ENCODE measurements around the gene NAV3.

The NAV3 gene

GRCh38 chr12:77940567-77940966 lies 109.9 kb downstream of the NAV3 start:
- no peak for DNase-seq (ENCODE audit: extremely low spot score)
- ChIA-PET POLR2A (no interaction called here), CTCF (no interaction called here)
- TF ChIP-seq SUZ12 (IDR thresholded peaks at IDR 0.05) (no peak), PKNOX1 (IDR thresholded peaks at IDR 0.05) (no peak), FOXA1 (IDR thresholded peaks at IDR 0.05) (no peak), FOXM1 (IDR thresholded peaks at IDR 0.05; ENCODE audit: borderline replicate concordance) (no peak), NFRKB (IDR thresholded peaks at IDR 0.05) (no peak), ZNF384 (IDR thresholded peaks at IDR 0.05) (no peak), HDGF (IDR thresholded peaks at IDR 0.05; ENCODE audit: borderline replicate concordance) (no peak), SP1 (IDR thresholded peaks at IDR 0.05) (no peak), ELF4 (IDR thresholded peaks at IDR 0.05) (no peak), L3MBTL2 (conservative IDR thresholded peaks at IDR 0.05) (no peak)

GRCh38 chr12:77941401-77941800 lies 110.7 kb downstream of the NAV3 start:
- POLR2A ChIA-PET, result no interaction called here
- no peak for DNase-seq (ENCODE audit: extremely low spot score)
- CTCF ChIA-PET, result interaction anchor here (0.6 kb wide), 1 partner anchor 12 kb away, joined by 3 read pairs; no protein-coding TSS in a partner anchor
- TF ChIP-seq SUZ12 (IDR thresholded peaks at IDR 0.05) (no peak), FOXA1 (IDR thresholded peaks at IDR 0.05) (no peak), CTBP1 (IDR thresholded peaks at IDR 0.05; ENCODE audit: borderline replicate concordance) (no peak), LEF1 (IDR thresholded peaks at IDR 0.05; ENCODE audit: borderline replicate concordance) (no peak), FOXK2 (IDR thresholded peaks at IDR 0.05) (no peak), ARNT (IDR thresholded peaks at IDR 0.05) (no peak), FOXM1 (IDR thresholded peaks at IDR 0.05; ENCODE audit: borderline replicate concordance) (no peak), NFRKB (IDR thresholded peaks at IDR 0.05) (no peak), ZNF384 (IDR thresholded peaks at IDR 0.05) (no peak), ELF4 (IDR thresholded peaks at IDR 0.05) (no peak), L3MBTL2 (conservative IDR thresholded peaks at IDR 0.05) (no peak), HDGF (IDR thresholded peaks at IDR 0.05; ENCODE audit: borderline replicate concordance) (no peak), PKNOX1 (IDR thresholded peaks at IDR 0.05) (no peak)

GRCh38 chr12:77943466-77943865 lies 112.8 kb downstream of the NAV3 start:
- no peak for DNase-seq (ENCODE audit: extremely low spot score)
- ChIA-PET CTCF (no interaction called here), POLR2A (no interaction called here)
- no peak for TF ChIP-seq BHLHE40 (IDR thresholded peaks at IDR 0.05; ENCODE audit: borderline replicate concordance)
- no peak for TF ChIP-seq FOXK2 (IDR thresholded peaks at IDR 0.05)
- no peak for TF ChIP-seq ZNF384 (IDR thresholded peaks at IDR 0.05)

GRCh38 chr12:77946541-77947061 lies 115.9 kb downstream of the NAV3 start:
- ChIA-PET POLR2A (no interaction called here), CTCF (no interaction called here)
- no peak for TF ChIP-seq SUZ12 (IDR thresholded peaks at IDR 0.05)
- TF ChIP-seq FOXA1 (IDR thresholded peaks at IDR 0.05), result no peak
- TF ChIP-seq TARDBP (IDR thresholded peaks at IDR 0.05), result no peak
- no peak for TF ChIP-seq SP1 (IDR thresholded peaks at IDR 0.05)
- no peak for DNase-seq (ENCODE audit: extremely low spot score)

GRCh38 chr12:77947330-77947729 lies 116.6 kb downstream of the NAV3 start:
- TF ChIP-seq SUZ12 (IDR thresholded peaks at IDR 0.05) (no peak), LEF1 (IDR thresholded peaks at IDR 0.05; ENCODE audit: borderline replicate concordance) (no peak), NFRKB (IDR thresholded peaks at IDR 0.05) (no peak), PKNOX1 (IDR thresholded peaks at IDR 0.05) (no peak), SP1 (IDR thresholded peaks at IDR 0.05) (no peak), FOXM1 (IDR thresholded peaks at IDR 0.05; ENCODE audit: borderline replicate concordance) (no peak), ARNT (IDR thresholded peaks at IDR 0.05) (no peak), CTBP1 (IDR thresholded peaks at IDR 0.05; ENCODE audit: borderline replicate concordance) (no peak), TARDBP (IDR thresholded peaks at IDR 0.05) (no peak), HDGF (IDR thresholded peaks at IDR 0.05; ENCODE audit: borderline replicate concordance) (no peak), ZNF384 (IDR thresholded peaks at IDR 0.05) (no peak), FOXA1 (IDR thresholded peaks at IDR 0.05) (no peak), BHLHE40 (IDR thresholded peaks at IDR 0.05; ENCODE audit: borderline replicate concordance) (no peak), ELF4 (IDR thresholded peaks at IDR 0.05) (no peak)
- ChIA-PET POLR2A (no interaction called here), CTCF (no interaction called here)
- DNase-seq (ENCODE audit: extremely low spot score), result no peak

- TF ChIP-seq FOXA1 (IDR thresholded peaks at IDR 0.05) (no peak), LEF1 (IDR thresholded peaks at IDR 0.05; ENCODE audit: borderline replicate concordance) (no peak)
- DNase-seq (ENCODE audit: extremely low spot score), result no peak
- POLR2A ChIA-PET, result no interaction called here
- CTCF ChIA-PET, result no interaction called here
Measured at GRCh38 chr12:77947746-77948145, 117.1 kb downstream of the NAV3 start.

GRCh38 chr12:77949943-77950342 lies 119.2 kb downstream of the NAV3 start:
- ChIA-PET POLR2A (no interaction called here), CTCF (no interaction called here)
- no peak for DNase-seq (ENCODE audit: extremely low spot score)

More at GRCh38 chr12:77949943-77950342, 119.2 kb downstream of the NAV3 start:
- no peak for TF ChIP-seq LEF1 (IDR thresholded peaks at IDR 0.05; ENCODE audit: borderline replicate concordance)
- TF ChIP-seq TARDBP (IDR thresholded peaks at IDR 0.05), result no peak
- TF ChIP-seq SP1 (IDR thresholded peaks at IDR 0.05), result no peak
- TF ChIP-seq BHLHE40 (IDR thresholded peaks at IDR 0.05; ENCODE audit: borderline replicate concordance), result no peak
- no peak for TF ChIP-seq L3MBTL2 (conservative IDR thresholded peaks at IDR 0.05)
- TF ChIP-seq ELF4 (IDR thresholded peaks at IDR 0.05), result no peak
- TF ChIP-seq FOXK2 (IDR thresholded peaks at IDR 0.05), result no peak
- TF ChIP-seq HDGF (IDR thresholded peaks at IDR 0.05; ENCODE audit: borderline replicate concordance), result no peak
- no peak for TF ChIP-seq ARNT (IDR thresholded peaks at IDR 0.05)
- no peak for TF ChIP-seq ZNF384 (IDR thresholded peaks at IDR 0.05)
- TF ChIP-seq SUZ12 (IDR thresholded peaks at IDR 0.05), result no peak
- no peak for TF ChIP-seq FOXM1 (IDR thresholded peaks at IDR 0.05; ENCODE audit: borderline replicate concordance)

Measured in HEK293T (cell line).